Stimulated activated CD8-positive, alpha-beta memory T cell treated with anti-CD3 and anti-CD28 coated beads, Interleukin-15, amount 100 ng/mL, for 4 hours (primary cell): ENCODE results near the gene LRFN4.
"Not testable (repeated sequence)": the region's sequence is repeated elsewhere in the genome, so short reads cannot be mapped to it uniquely, and the experiment has no call there.

Source experiments
- DNase-seq, 2 donors: peaks; one replicate each; pipeline ENCODE4 v3.0.0-alpha.2; 2020; ENCODE audit warnings: low read depth in 2 of 2

The LRFN4 gene

GRCh38 chr11:66856496-66857233 lies at the start of gene LRFN4:
LRFN4 (plus strand) TSS chr11:66857064; CDS start chr11:66857745, 681 bp downstream.
- peak in 1 of 2 donors; percentile 54 for DNase-seq

- DNase-seq, result no peak
These were observed 47.3 kb upstream of the LRFN4 start for GRCh38 chr11:66809592-66809991.

GRCh38 chr11:66810576-66811185 lies 46.2 kb upstream of the LRFN4 start:
- DNase-seq, result no peak

- no peak for DNase-seq
These were observed 42.2 kb upstream of the LRFN4 start for GRCh38 chr11:66814678-66815077.

- DNase-seq, result no peak
These were observed 41.2 kb upstream of the LRFN4 start for GRCh38 chr11:66815646-66816045.

GRCh38 chr11:66818231-66818955 lies 38.5 kb upstream of the LRFN4 start:
- no peak for DNase-seq

- DNase-seq, result no peak
These were observed 36.5 kb upstream of the LRFN4 start for GRCh38 chr11:66820381-66820780.

GRCh38 chr11:66820901-66821300 lies 36.0 kb upstream of the LRFN4 start:
- DNase-seq, result no peak

- no peak for DNase-seq
These were observed 33.2 kb upstream of the LRFN4 start for GRCh38 chr11:66823700-66824099.

- DNase-seq, result not testable (repeated sequence)
These were observed 32.3 kb upstream of the LRFN4 start for GRCh38 chr11:66824573-66824972.

GRCh38 chr11:66834539-66834845 lies 22.4 kb upstream of the LRFN4 start:
- no peak for DNase-seq

GRCh38 chr11:66834943-66835342 lies 21.9 kb upstream of the LRFN4 start:
- DNase-seq, result no peak

- DNase-seq, result no peak
These were observed 21.0 kb upstream of the LRFN4 start for GRCh38 chr11:66835768-66836405.

GRCh38 chr11:66840317-66841091 lies 16.4 kb upstream of the LRFN4 start:
- no peak for DNase-seq

GRCh38 chr11:66841861-66842260 lies 15.0 kb upstream of the LRFN4 start:
- no peak for DNase-seq

GRCh38 chr11:66842501-66842895 lies 14.4 kb upstream of the LRFN4 start:
- DNase-seq, result no peak

GRCh38 chr11:66842896-66843775 lies 13.7 kb upstream of the LRFN4 start, which contains the start of gene RCE1:
RCE1 (plus strand) TSS chr11:66843441; CDS start chr11:66843456, 15 bp downstream.
- peak; percentile 75 to 79 for DNase-seq

- no peak for DNase-seq
These were observed 12.9 kb upstream of the LRFN4 start for GRCh38 chr11:66843776-66844495.

GRCh38 chr11:66844496-66845142 lies 12.2 kb upstream of the LRFN4 start:
- no peak for DNase-seq
